HepG2 (cell line): ENCODE measurements around the gene B3GALNT2. TPM values are rescaled to one million over a fixed set of nuclear protein-coding genes. Genes with fewer than 3 reads are reported as not detected.

Source experiments
- ATAC-seq: fragments of 200-7000 bp; cut with Tn5 transposase; 3 replicates; pipeline ENCODE4 v1.9.1; 2020; ENCODE audit warnings: mild to moderate bottlenecking, moderate library complexity
- BruUV-seq: library from RNA; stranded (reverse); fragments of 400-500 nt; replicated peaks from 2 replicates; lab custom pipeline; 2021; lab: Mats Ljungman, UMichigan
- CTCF ChIA-PET: fragments of 300-600 bp; formaldehyde crosslinking; extraction: SDS; loops from one replicate; lab custom pipeline; 2021; ENCODE audit warnings: low total read pairs, inconsistent platforms, low intra/inter-chr PET ratio; lab: Yijun Ruan, JAX
- POLR2A ChIA-PET: fragments of 350-600 bp; sonication (Branson Sonifier 250); formaldehyde crosslinking; loops from one replicate; lab custom pipeline; 2020; ENCODE audit warnings: antibody characterized with exemption, inconsistent platforms; lab: Yijun Ruan, JAX
- DNase-seq: peaks from one replicate; pipeline ENCODE4 v3.0.0-alpha.2; 2015; ENCODE audit warnings: low spot score
- FAIRE-seq: peaks from 3 replicates; lab custom pipeline; 2011; peaks lifted over from hg19 to GRCh38; lab: Jason Lieb, UNC
- H2AFZ ChIP-seq: one replicate; pipeline ENCODE4 v1.6.1; 2011; ENCODE audit warnings: low read length, inconsistent platforms
- H3K27ac ChIP-seq: fragments of 300-600 bp; 3 replicates; pipeline ENCODE4 v1.8.0; 2011; ENCODE audit warnings: mixed run types, mild to moderate bottlenecking, mixed read lengths, low read length, inconsistent platforms; ENCODE audit not compliant: insufficient read depth; ENCODE audit errors: extremely low read length
- H3K27me3 ChIP-seq, 2 experiments: fragments of 200-600 bp in 1 of 2; 2 replicates in 1 of 2; 3 replicates in 1 of 2; pipeline versions ENCODE4 v1.6.0 to v1.8.0; 2011; ENCODE audit warnings: low read length in 2 of 2, mild to moderate bottlenecking in 2 of 2, moderate library complexity in 2 of 2, inconsistent platforms in 1 of 2; ENCODE audit not compliant: insufficient read depth in 2 of 2, control insufficient read depth in 1 of 2
- H3K36me3 ChIP-seq, 2 experiments: fragments of 200-600 bp in 1 of 2; replicated peaks in 1 of 2; 2 replicates in 1 of 2; 3 replicates in 1 of 2; pipeline versions ENCODE4 v1.5.1 to v1.8.0; 2011; ENCODE audit warnings: low read length in 2 of 2, inconsistent platforms in 1 of 2; ENCODE audit not compliant: insufficient read depth in 2 of 2, control insufficient read depth in 1 of 2
- H3K4me1 ChIP-seq: 2 replicates; pipeline ENCODE4 v1.5.1; 2012; ENCODE audit warnings: low read length, inconsistent platforms; ENCODE audit not compliant: insufficient read depth
- H3K4me2 ChIP-seq: 2 replicates; pipeline ENCODE4 v1.6.0; 2011; ENCODE audit warnings: low read depth, low read length, inconsistent platforms
- H3K4me3 ChIP-seq, 3 experiments: fragments of 200-600 bp in 1 of 3; sonication (generic), shearing (Covaris generic) in 1 of 3; replicated peaks in 1 of 3; 2 replicates each; pipeline ENCODE4 v1.5.1; 2011 to 2016; ENCODE audit warnings: low read length in 3 of 3, inconsistent platforms in 2 of 3, low read depth in 2 of 3, mild to moderate bottlenecking in 2 of 3, control low read depth in 1 of 3, mixed read lengths in 1 of 3; ENCODE audit not compliant: insufficient read depth in 1 of 3
- H3K79me2 ChIP-seq: one replicate; pipeline ENCODE4 v1.6.1; 2011; ENCODE audit warnings: low read length, inconsistent platforms; ENCODE audit not compliant: insufficient read depth
- H3K9ac ChIP-seq: 2 replicates; pipeline ENCODE4 v1.6.0; 2011; ENCODE audit warnings: mild to moderate bottlenecking, low read depth, low read length, inconsistent platforms; ENCODE audit not compliant: insufficient read depth
- H3K9me3 ChIP-seq: 2 replicates; pipeline ENCODE4 v1.5.1; 2012; ENCODE audit warnings: mild to moderate bottlenecking, low read length
- H4K20me1 ChIP-seq: 2 replicates; pipeline ENCODE4 v1.6.0; 2011; ENCODE audit warnings: inconsistent platforms, mild to moderate bottlenecking, low read length, moderate library complexity; ENCODE audit not compliant: insufficient read depth
- AKAP8 ChIP-seq: sonication (generic); formaldehyde crosslinking; IDR thresholded peaks from 2 replicates; pipeline ENCODE4 v1.5.1; 2020; ENCODE audit warnings: mild to moderate bottlenecking, missing genetic modification reagents
- ARNTL ChIP-seq: sonication (generic); formaldehyde crosslinking; IDR thresholded peaks from 2 replicates; pipeline ENCODE4 v1.4.0; 2020; ENCODE audit warnings: mild to moderate bottlenecking, missing genetic modification reagents
- ESRRA ChIP-seq: sonication (generic); formaldehyde crosslinking; IDR thresholded peaks from 2 replicates; pipeline ENCODE4 v1.5.1; 2020; ENCODE audit warnings: mild to moderate bottlenecking, low read depth, missing genetic modification reagents
- HDAC2 ChIP-seq: sonication (generic); formaldehyde crosslinking; IDR thresholded peaks from 2 replicates; pipeline ENCODE4 v1.4.0; 2020; ENCODE audit warnings: missing genetic modification reagents
- MAFK ChIP-seq, 2 experiments: IDR thresholded peaks in 1 of 2; conservative IDR thresholded peaks in 1 of 2; 2 replicates each; pipeline ENCODE4 v1.6.1; 2011; ENCODE audit warnings: improper control_type of control experiment in 2 of 2, low read length in 2 of 2
- MED8 ChIP-seq: sonication (generic); formaldehyde crosslinking; IDR thresholded peaks from 2 replicates; pipeline ENCODE4 v1.8.1; 2023; ENCODE audit warnings: mild to moderate bottlenecking, missing genetic modification reagents; ENCODE audit not compliant: insufficient replicate concordance
- MXD4 ChIP-seq: IDR thresholded peaks from 2 replicates; pipeline ENCODE4 v1.6.1; 2016; ENCODE audit warnings: mild to moderate bottlenecking, missing biosample characterization, missing genetic modification reagents
- NFE2L2 ChIP-seq: fragments of 150-350 bp; IDR thresholded peaks from 2 replicates; pipeline ENCODE4 v1.6.1; 2014; ENCODE audit warnings: low read length
- RAD51 ChIP-seq: fragments of 450-650 bp; IDR thresholded peaks from 2 replicates; pipeline ENCODE4 v1.6.1; 2016; ENCODE audit warnings: borderline replicate concordance
- RBAK ChIP-seq: sonication (generic); formaldehyde crosslinking; IDR thresholded peaks from 2 replicates; pipeline ENCODE4 v1.5.1; 2020; ENCODE audit warnings: mild to moderate bottlenecking, missing genetic modification reagents
- SP4 ChIP-seq: sonication (generic); formaldehyde crosslinking; IDR thresholded peaks from 2 replicates; pipeline ENCODE4 v1.8.1; 2023; ENCODE audit warnings: mild to moderate bottlenecking, missing genetic modification reagents
- ZFY ChIP-seq: sonication (generic); formaldehyde crosslinking; IDR thresholded peaks from 2 replicates; pipeline ENCODE4 v1.4.0; 2020; ENCODE audit warnings: missing genetic modification reagents
- ZNF629 ChIP-seq: sonication (generic); formaldehyde crosslinking; conservative IDR thresholded peaks from 2 replicates; pipeline ENCODE4 v1.5.0; 2020; ENCODE audit warnings: missing genetic modification reagents
- ZNF83 ChIP-seq: sonication (generic); formaldehyde crosslinking; IDR thresholded peaks from 2 replicates; pipeline ENCODE4 v1.4.0; 2020; ENCODE audit warnings: missing genetic modification reagents, mild to moderate bottlenecking, borderline replicate concordance
- ZNF891 ChIP-seq: sonication (generic); formaldehyde crosslinking; IDR thresholded peaks from 2 replicates; pipeline ENCODE4 v1.5.0; 2020; ENCODE audit warnings: mild to moderate bottlenecking, missing genetic modification reagents
- ZSCAN22 ChIP-seq: sonication (generic); formaldehyde crosslinking; IDR thresholded peaks from 2 replicates; pipeline ENCODE4 v1.4.0; 2020; ENCODE audit warnings: mild to moderate bottlenecking, missing genetic modification reagents
- ZSCAN25 ChIP-seq: sonication (generic); formaldehyde crosslinking; IDR thresholded peaks from 2 replicates; pipeline ENCODE4 v1.8.0; 2022; ENCODE audit warnings: mild to moderate bottlenecking, missing genetic modification reagents
- WGBS: methylation state at CpG from one replicate; pipeline ENCODE4 v1.1.6; 2017; ENCODE audit warnings: low lambda C conversion rate; 5-methylcytosine and 5-hydroxymethylcytosine counted together
- in situ Hi-C: cut with HindIII; loops from 2 replicates; pipeline ENCODE4 v1.10.0; 2017; ENCODE audit warnings: low pct_unique_long_range_greater_than_20kb; ENCODE audit not compliant: extremely low pct_ligation_motif_present
- intact Hi-C: fragments of 100-400 bp; cut with micrococcal nuclease; formaldehyde crosslinking; loops from one replicate; pipeline ENCODE4 v1.10.0; 2022; ENCODE audit not compliant: unreplicated experiment
- polyA plus RNA-seq, 8 experiments: library from polyadenylated mRNA; depleted of rRNA in 3 of 8; stranded (reverse) in 7 of 8; unstranded in 1 of 8; fragments of >200 nt; fragmentation: Illumina TruSeq in 4 of 8; extraction: Trizol in 4 of 8; gene quantifications; 2 replicates each; pipeline versions ENCODE4 v1.2.1 to v1.2.3, GENCODE V29; 2011 to 2016; ENCODE audit warnings: low read depth in 4 of 8, missing spikeins in 1 of 8, mixed read lengths in 1 of 8; ENCODE audit not compliant: insufficient read depth in 1 of 8
- total RNA-seq, 5 experiments: library from RNA; depleted of rRNA; stranded (reverse); fragments of >200 nt; fragmentation: Illumina TruSeq; extraction: Trizol; gene quantifications; 2 replicates each; pipeline ENCODE4 v1.2.3, GENCODE V29; 2016; ENCODE audit warnings: low read depth in 1 of 5
- TF ChIP-seq, protein P1 (sequence below): sonication (generic); formaldehyde crosslinking; IDR thresholded peaks from 2 replicates; pipeline ENCODE4 v1.5.0; 2020; ENCODE audit warnings: missing genetic modification reagents, mild to moderate bottlenecking, borderline replicate concordance

B3GALNT2 gene
- total and polyA plus RNA-seq, 2 of the 13 experiments (the other 11 are each of a cell fraction or from before 2014, with no cell fraction given): 16.5 to 28.9 TPM

DNA sequence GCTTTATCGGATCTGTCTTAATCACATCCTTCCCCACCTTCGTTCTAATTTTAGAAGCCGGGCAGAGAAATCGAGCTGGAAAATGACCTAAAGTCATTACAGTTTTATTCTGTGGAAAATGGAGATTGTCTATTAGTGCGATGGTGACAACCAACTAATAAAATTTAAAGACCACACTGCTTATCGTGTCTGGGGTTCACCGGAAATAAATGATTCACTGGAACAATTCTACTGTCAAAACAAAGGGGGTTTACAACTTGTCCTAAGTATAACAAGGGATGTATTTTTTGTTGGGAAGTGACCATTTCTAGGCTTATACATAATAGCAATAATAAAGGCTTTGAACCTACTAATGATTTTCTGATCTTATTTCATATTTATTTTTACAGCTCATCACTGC, 55.6 kb downstream of the B3GALNT2 start (continued):
- TF ChIP-seq ZNF629 (CRISPR knock-in tag) (no peak), ZNF83 (CRISPR knock-in tag) (no peak), MED8 (CRISPR knock-in tag) (no peak)
- TF ChIP-seq, protein P1, sequence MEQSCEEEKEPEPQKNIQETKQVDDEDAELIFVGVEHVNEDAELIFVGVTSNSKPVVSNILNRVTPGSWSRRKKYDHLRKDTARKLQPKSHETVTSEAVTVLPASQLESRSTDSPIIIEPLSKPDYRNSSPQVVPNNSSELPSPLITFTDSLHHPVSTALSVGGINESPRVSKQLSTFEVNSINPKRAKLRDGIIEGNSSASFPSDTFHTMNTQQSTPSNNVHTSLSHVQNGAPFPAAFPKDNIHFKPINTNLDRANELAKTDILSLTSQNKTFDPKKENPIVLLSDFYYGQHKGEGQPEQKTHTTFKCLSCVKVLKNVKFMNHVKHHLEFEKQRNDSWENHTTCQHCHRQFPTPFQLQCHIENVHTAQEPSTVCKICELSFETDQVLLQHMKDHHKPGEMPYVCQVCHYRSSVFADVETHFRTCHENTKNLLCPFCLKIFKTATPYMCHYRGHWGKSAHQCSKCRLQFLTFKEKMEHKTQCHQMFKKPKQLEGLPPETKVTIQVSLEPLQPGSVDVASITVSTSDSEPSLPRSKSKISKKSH (CRISPR knock-in tag): no peak

DNA sequence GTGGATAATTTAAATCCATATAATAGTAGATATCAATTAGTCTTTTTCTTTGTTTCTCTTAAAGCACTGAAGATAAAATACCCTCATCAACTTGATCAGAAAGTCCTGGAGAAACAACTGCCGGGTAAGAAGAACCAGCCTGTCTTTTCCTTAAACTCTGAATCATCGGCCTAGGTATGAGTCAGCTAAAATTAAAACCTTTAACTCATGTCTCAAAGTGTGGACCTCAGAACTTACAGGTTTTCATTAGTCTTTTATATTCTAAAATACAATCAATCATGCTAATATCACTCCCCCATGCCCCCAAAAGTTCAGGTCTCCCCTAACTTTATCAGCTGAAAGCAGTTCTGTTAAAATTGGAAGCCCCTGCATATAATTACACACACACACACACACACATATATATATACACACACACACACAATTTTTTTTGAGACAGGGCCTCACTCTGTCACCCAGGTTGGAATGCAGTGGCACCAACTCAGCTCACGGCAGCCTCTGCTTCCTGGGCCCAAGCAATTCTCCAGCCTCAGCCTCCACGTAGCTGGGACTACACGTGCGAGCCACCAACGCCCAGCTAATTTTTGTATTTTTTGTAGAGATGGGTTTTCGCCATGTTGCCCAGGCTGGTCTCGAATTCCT, 61.3 kb downstream of the B3GALNT2 start:
- no peak overlapping the region for H3K4me3 ChIP-seq
- 98% methylated on average over 9 of the region's 9 CpGs for WGBS
- in situ Hi-C loops (no loop called here), intact Hi-C loops (no loop called here)
- ATAC-seq: no peak
- H3K9ac ChIP-seq: no peak overlapping the region
- ChIA-PET CTCF (no interaction called here), POLR2A (no interaction called here)
- no peak overlapping the region for H2AFZ ChIP-seq
- no peaks in the 10 kb centered on the region for H3K27me3 ChIP-seq
- DNase-seq: no peak
- FAIRE-seq: no peak
- BruUV-seq: no TSS peak
- no peaks in the 10 kb centered on the region for H3K4me1 ChIP-seq
- TF ChIP-seq RAD51: no peak
- TF ChIP-seq ZNF891 (CRISPR knock-in tag): no peak
- no peak for TF ChIP-seq HDAC2 (CRISPR knock-in tag)
- TF ChIP-seq ZSCAN22 (CRISPR knock-in tag): no peak
- TF ChIP-seq ZFY (CRISPR knock-in tag): no peak
- peak in 1 of 2 experiments; percentile 12; a peak in 1 of 4 replicates for TF ChIP-seq MAFK (conservative IDR thresholded peaks at IDR 0.05 in 1 of 2, IDR thresholded peaks at IDR 0.05 in 1 of 2; ENCODE audit: low read length in 2 of 2)
- no peak for TF ChIP-seq ARNTL (CRISPR knock-in tag)
- TF ChIP-seq ZSCAN25: no peak
- no peak for TF ChIP-seq RBAK (CRISPR knock-in tag)
- no peak for TF ChIP-seq MXD4 (CRISPR knock-in tag)
- TF ChIP-seq ESRRA (CRISPR knock-in tag): no peak
- TF ChIP-seq AKAP8 (CRISPR knock-in tag): no peak
- no peak for TF ChIP-seq SP4 (CRISPR knock-in tag)
- TF ChIP-seq NFE2L2: peak; percentile 57; the same call in 1 of the 2 replicates
- H3K36me3 ChIP-seq: peaks cover 23 to 68% of the 10 kb centered on the region in 2 experiments
- H3K9me3 ChIP-seq: no peaks in the 10 kb centered on the region
- H3K4me2 ChIP-seq: no peak overlapping the region
- no peaks in the 10 kb centered on the region for H3K79me2 ChIP-seq
- no peak overlapping the region for H3K27ac ChIP-seq
- no peaks in the 10 kb centered on the region for H4K20me1 ChIP-seq
